OCI-LY7 (cell line): Measurements from ENCODE around the gene RPUSD1. TPM values are rescaled to one million over a fixed set of nuclear protein-coding genes. Genes with fewer than 3 reads are reported as not detected.

Experiments used
- BruUV-seq: library from RNA; stranded (reverse); fragments of 400-500 nt; replicated peaks from 2 replicates; lab custom pipeline; 2021; lab: Mats Ljungman, UMichigan
- CTCF ChIA-PET: fragments of 300-600 bp; sonication (Branson Sonifier 250); formaldehyde crosslinking; loops from one replicate; lab custom pipeline; 2022; ENCODE audit warnings: antibody characterized with exemption; ENCODE audit not compliant: unreplicated experiment; lab: Charles Lee
- POLR2A ChIA-PET: fragments of 300-600 bp; sonication (Branson Sonifier 250); formaldehyde crosslinking; loops from one replicate; lab custom pipeline; 2022; ENCODE audit warnings: antibody characterized with exemption; lab: Charles Lee
- DNase-seq: peaks from one replicate; pipeline ENCODE4 v3.0.0-alpha.2; 2015; ENCODE audit warnings: low spot score
- H2AFZ ChIP-seq: fragments of 200-600 bp; sonication (generic), shearing (Covaris generic); 2 replicates; pipeline ENCODE4 v1.6.1; 2014; ENCODE audit warnings: mild to moderate bottlenecking, antibody characterized with exemption, low read length, moderate library complexity
- H3K27ac ChIP-seq: fragments of 200-600 bp; sonication (generic); 2 replicates; pipeline ENCODE4 v1.5.1; 2014; ENCODE audit warnings: mixed run types, low read depth, mild to moderate bottlenecking, moderate library complexity, low read length, inconsistent platforms; ENCODE audit not compliant: poor library complexity, severe bottlenecking
- H3K36me3 ChIP-seq: fragments of 200-600 bp; sonication (generic); 2 replicates; pipeline ENCODE4 v1.6.1; 2014; ENCODE audit warnings: mild to moderate bottlenecking, antibody characterized with exemption, low read length, moderate library complexity, mixed read lengths; ENCODE audit not compliant: insufficient read depth
- H3K4me1 ChIP-seq: fragments of 200-600 bp; sonication (generic); 2 replicates; pipeline ENCODE4 v1.5.1; 2014; ENCODE audit warnings: mild to moderate bottlenecking, low read length; ENCODE audit not compliant: insufficient read depth, poor library complexity, severe bottlenecking
- H3K4me2 ChIP-seq: fragments of 200-600 bp; sonication (generic); 2 replicates; pipeline ENCODE4 v1.6.1; 2014; ENCODE audit warnings: mild to moderate bottlenecking, low read length
- H3K4me3 ChIP-seq: fragments of 200-600 bp; sonication (generic); 2 replicates; pipeline ENCODE4 v1.5.1; 2014; ENCODE audit warnings: mild to moderate bottlenecking, low read depth, low read length; ENCODE audit not compliant: poor library complexity, severe bottlenecking
- H3K79me2 ChIP-seq: fragments of 200-600 bp; sonication (generic); 2 replicates; pipeline ENCODE4 v1.6.1; 2016; ENCODE audit warnings: low read depth, mild to moderate bottlenecking, low read length, moderate library complexity, mixed read lengths; ENCODE audit not compliant: insufficient read depth
- H3K9me2 ChIP-seq: fragments of 200-600 bp; sonication (generic); 2 replicates; pipeline ENCODE4 v1.6.1; 2016; ENCODE audit warnings: mild to moderate bottlenecking, low read length, mixed read lengths; ENCODE audit not compliant: insufficient read depth
- H3K9me3 ChIP-seq: fragments of 200-600 bp; sonication (generic); 2 replicates; pipeline ENCODE4 v1.6.1; 2014; ENCODE audit warnings: mild to moderate bottlenecking, mixed run types, low read length, mixed read lengths
- H4K20me1 ChIP-seq: fragments of 200-600 bp; sonication (generic); 2 replicates; pipeline ENCODE4 v1.6.1; 2014; ENCODE audit warnings: mild to moderate bottlenecking, antibody characterized with exemption, low read length, moderate library complexity, mixed read lengths; ENCODE audit not compliant: insufficient read depth
- CTCF ChIP-seq: fragments of 200-600 bp; sonication (generic); conservative IDR thresholded peaks from 2 replicates; pipeline ENCODE4 v1.5.1; 2014; ENCODE audit warnings: mild to moderate bottlenecking, antibody characterized with exemption, low read length, moderate library complexity, mixed read lengths
- EZH2phosphoT487 ChIP-seq: fragments of 200-600 bp; sonication (generic); IDR thresholded peaks from 2 replicates; pipeline ENCODE4 v1.6.1; 2018; ENCODE audit warnings: low read depth, borderline replicate concordance, mild to moderate bottlenecking, mixed run types, antibody characterized with exemption, low read length, moderate library complexity, mixed read lengths
- intact Hi-C: fragments of 100-400 bp; cut with micrococcal nuclease; formaldehyde crosslinking; loops from one replicate; pipeline ENCODE4 v1.10.0; 2022; ENCODE audit not compliant: unreplicated experiment
- total RNA-seq, 2 experiments: library from RNA; depleted of rRNA in 1 of 2; stranded (reverse); fragments of >200 nt in 1 of 2; shearing (Covaris generic) in 1 of 2; gene quantifications; 2 replicates each; pipeline ENCODE4 v1.2.3, GENCODE V29; 2014 to 2022

The RPUSD1 gene
- total RNA-seq, 2 experiments from 2014 or later = 48.6 to 64.1 TPM

GRCh38 chr16:792221-792995, 4.2 kb upstream of the RPUSD1 start:
- H3K4me2 ChIP-seq = no peak overlapping the region
- 0 out of 2 replicates have a peak, but pooled peaks cover 4% of the 10 kb centered on the region for H4K20me1 ChIP-seq
- H3K4me1 ChIP-seq = peaks cover 9% of the 10 kb centered on the region
- H3K9me3 ChIP-seq = no peaks in the 10 kb centered on the region
- CTCF ChIA-PET = no interaction called here
- no TSS peak for BruUV-seq
- no peak overlapping the region for H2AFZ ChIP-seq
- peaks cover 61% of the 10 kb centered on the region for H3K36me3 ChIP-seq
- no peak overlapping the region for H3K4me3 ChIP-seq
- no peak for DNase-seq
- TF ChIP-seq CTCF (no peak), EZH2phosphoT487 (no peak)
- intact Hi-C loops = no loop called here
- H3K27ac ChIP-seq = no peak overlapping the region
- POLR2A ChIA-PET = no interaction called here
- peaks cover 18% of the 10 kb centered on the region for H3K79me2 ChIP-seq
- H3K9me2 ChIP-seq = no peaks in the 10 kb centered on the region

GRCh38 chr16:791131-791530, 3.0 kb upstream of the RPUSD1 start:
- TF ChIP-seq CTCF (no peak), EZH2phosphoT487 (no peak)

GRCh38 chr16:790086-790485, 1.9 kb upstream of the RPUSD1 start:
- H2AFZ ChIP-seq = no peak overlapping the region
- H3K9me2 ChIP-seq = no peaks in the 10 kb centered on the region
- peaks cover 62% of the 10 kb centered on the region for H3K36me3 ChIP-seq
- peak overlapping the region; percentile 91 for H3K4me3 ChIP-seq
- CTCF ChIA-PET = no interaction called here
- intact Hi-C loops = no loop called here
- TF ChIP-seq CTCF (no peak), EZH2phosphoT487 (no peak)
- no peak overlapping the region for H3K27ac ChIP-seq
- no TSS peak for BruUV-seq
- peaks cover 17% of the 10 kb centered on the region for H3K4me1 ChIP-seq
- H3K4me2 ChIP-seq = peak overlapping the region; percentile 95
- 0 out of 2 replicates have a peak, but pooled peaks cover 4% of the 10 kb centered on the region for H4K20me1 ChIP-seq
- POLR2A ChIA-PET = no interaction called here
- no peak for DNase-seq
- H3K79me2 ChIP-seq = peaks cover 30% of the 10 kb centered on the region
- H3K9me3 ChIP-seq = no peaks in the 10 kb centered on the region

More at GRCh38 chr16:791131-791530, 3.0 kb upstream of the RPUSD1 start:
- Histone ChIP-seq H3K4me3 (no peak overlapping the region), H3K4me1 (peaks cover 17% of the 10 kb centered on the region), H3K4me2 (no peak overlapping the region), H3K9me3 (no peaks in the 10 kb centered on the region), H3K79me2 (peaks cover 30% of the 10 kb centered on the region), H3K36me3 (peaks cover 59% of the 10 kb centered on the region), H3K9me2 (no peaks in the 10 kb centered on the region), H4K20me1 (0 out of 2 replicates have a peak, but pooled peaks cover 4% of the 10 kb centered on the region), H2AFZ (no peak overlapping the region), H3K27ac (no peak overlapping the region)
- DNase-seq = no peak
- CTCF ChIA-PET = no interaction called here
- intact Hi-C loops = no loop called here
- POLR2A ChIA-PET = no interaction called here
- BruUV-seq = no TSS peak
